Measurements from ENCODE around the gene PAX5.

The PAX5 gene

GRCh38 chr9:36896296-36896695 is 137.8 kb downstream of the PAX5 start:
- Histone ChIP-seq H3K27ac (no peak overlapping the region), H3K4me3 (no peak overlapping the region)

GRCh38 chr9:36895744-36896260 is 138.3 kb downstream of the PAX5 start:
- no peak overlapping the region for H3K4me3 ChIP-seq
- H3K27ac ChIP-seq = no peak overlapping the region

- Histone ChIP-seq H3K4me3 (no peak overlapping the region), H3K27ac (no peak overlapping the region)
Measured at GRCh38 chr9:36894695-36895310, 139.3 kb downstream of the PAX5 start.

GRCh38 chr9:36893911-36894310 is 140.2 kb downstream of the PAX5 start:
- Histone ChIP-seq H3K4me3 (no peak overlapping the region), H3K27ac (no peak overlapping the region)

- Histone ChIP-seq H3K27ac (no peak overlapping the region), H3K4me3 (no peak overlapping the region)
Measured at GRCh38 chr9:36893184-36893583, 140.9 kb downstream of the PAX5 start.

GRCh38 chr9:36892279-36892678 is 141.8 kb downstream of the PAX5 start:
- no peak overlapping the region for H3K4me3 ChIP-seq
- H3K27ac ChIP-seq = no peak overlapping the region

- Histone ChIP-seq H3K4me3 (no peak overlapping the region), H3K27ac (no peak overlapping the region)
Measured at GRCh38 chr9:36891341-36891811, 142.7 kb downstream of the PAX5 start.

GRCh38 chr9:36889844-36890243 is 144.2 kb downstream of the PAX5 start:
- no peak overlapping the region for H3K4me3 ChIP-seq
- no peak overlapping the region for H3K27ac ChIP-seq

- H3K4me3 ChIP-seq = no peak overlapping the region
- H3K27ac ChIP-seq = no peak overlapping the region
Measured at GRCh38 chr9:36888551-36888950, 145.5 kb downstream of the PAX5 start.

GRCh38 chr9:36884721-36885120 is 149.3 kb downstream of the PAX5 start:
- no peak overlapping the region for H3K4me3 ChIP-seq
- no peak overlapping the region for H3K27ac ChIP-seq

- H3K27ac ChIP-seq = no peak overlapping the region
Measured at GRCh38 chr9:36882594-36882993, 151.5 kb downstream of the PAX5 start.

GRCh38 chr9:36881743-36882441 is 152.2 kb downstream of the PAX5 start:
- no peak overlapping the region for H3K27ac ChIP-seq
- no peak overlapping the region for H3K4me3 ChIP-seq

More at GRCh38 chr9:36882594-36882993, 151.5 kb downstream of the PAX5 start:
- no peak overlapping the region for H3K4me3 ChIP-seq

GRCh38 chr9:36881316-36881715 is 152.8 kb downstream of the PAX5 start:
- Histone ChIP-seq H3K27ac (no peak overlapping the region), H3K4me3 (no peak overlapping the region)

- Histone ChIP-seq H3K27ac (no peak overlapping the region), H3K4me3 (no peak overlapping the region)
Measured at GRCh38 chr9:36880075-36880474, 154.0 kb downstream of the PAX5 start.

- Histone ChIP-seq H3K4me3 (no peak overlapping the region), H3K27ac (no peak overlapping the region)
Measured at GRCh38 chr9:36878986-36879982, 154.8 kb downstream of the PAX5 start.

GRCh38 chr9:36877239-36877638 is 156.8 kb downstream of the PAX5 start:
- H3K4me3 ChIP-seq = no peak overlapping the region
- no peak overlapping the region for H3K27ac ChIP-seq

GRCh38 chr9:36876056-36876455 is 158.0 kb downstream of the PAX5 start:
- no peak overlapping the region for H3K27ac ChIP-seq
- no peak overlapping the region for H3K4me3 ChIP-seq

GRCh38 chr9:36874921-36875320 is 159.1 kb downstream of the PAX5 start:
- Histone ChIP-seq H3K27ac (no peak overlapping the region), H3K4me3 (no peak overlapping the region)

- H3K4me3 ChIP-seq = no peak overlapping the region
- H3K27ac ChIP-seq = no peak overlapping the region
Measured at GRCh38 chr9:36874261-36874660, 159.8 kb downstream of the PAX5 start.

GRCh38 chr9:36873247-36873875 is 160.7 kb downstream of the PAX5 start:
- H3K27ac ChIP-seq = no peak overlapping the region
- no peak overlapping the region for H3K4me3 ChIP-seq
